CD4-positive, alpha-beta T cell treated with Interferon gamma for 1 hour (primary cell): ENCODE results near the gene POLR2H.

Source experiments
- DNase-seq: peaks from one replicate; pipeline ENCODE4 v3.0.0-alpha.2; 2020

POLR2H gene

DNA sequence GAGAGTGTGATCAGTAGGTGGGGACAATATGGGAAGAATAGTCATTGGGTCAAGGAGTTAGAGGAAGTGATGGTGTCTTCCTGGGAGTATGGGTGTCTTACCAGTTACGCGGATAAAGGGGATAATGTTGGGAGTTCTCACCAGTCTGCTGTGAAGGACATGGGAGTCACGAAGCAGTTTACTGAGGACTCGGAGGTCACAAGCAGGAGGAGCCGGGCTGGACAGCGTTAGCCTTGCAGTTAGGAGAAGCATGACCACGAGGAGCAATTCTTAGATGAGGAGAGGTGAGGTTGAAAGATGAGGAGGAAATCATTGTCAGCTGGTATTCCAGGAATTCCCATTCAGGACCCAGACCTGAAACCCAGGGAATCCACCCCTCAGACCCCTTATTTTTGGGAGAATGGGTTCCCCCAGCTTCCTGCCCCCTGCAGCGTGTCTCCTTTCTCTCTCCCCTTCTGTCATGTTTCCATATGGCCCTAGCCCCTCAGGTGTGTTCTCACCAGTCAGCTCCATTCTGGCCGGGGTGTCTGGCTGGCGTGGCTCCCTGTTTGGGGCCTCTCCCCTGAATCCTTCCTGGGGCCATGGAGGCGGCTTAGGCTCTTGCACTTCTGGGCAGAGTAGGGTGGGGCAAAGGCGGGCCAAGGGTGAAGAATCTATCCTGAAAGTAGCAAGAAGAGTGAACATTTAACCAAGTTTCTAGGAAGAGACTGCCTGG lies 14.4 kb downstream of the POLR2H start:
- DNase-seq: no peak

DNA sequence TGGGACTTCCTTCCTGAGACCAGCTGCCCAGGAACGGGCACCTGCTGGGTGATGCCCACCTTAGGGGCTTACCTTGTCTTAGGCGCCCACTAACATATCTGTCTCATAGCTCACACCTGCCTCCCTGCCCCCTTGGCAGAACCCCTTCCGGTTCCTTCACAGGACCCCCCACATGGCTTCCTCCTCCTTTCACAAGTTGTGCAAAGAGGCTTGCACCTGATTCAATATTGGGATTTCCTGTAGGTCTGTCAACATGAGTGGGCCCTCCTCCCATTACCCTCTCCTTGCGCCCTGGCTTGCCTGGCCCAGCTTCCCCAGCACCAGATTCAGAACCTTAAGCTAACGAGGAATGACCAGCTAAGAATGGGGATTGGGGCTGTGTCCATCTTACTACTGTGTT lies 15.9 kb downstream of the POLR2H start:
- DNase-seq: no peak

DNA sequence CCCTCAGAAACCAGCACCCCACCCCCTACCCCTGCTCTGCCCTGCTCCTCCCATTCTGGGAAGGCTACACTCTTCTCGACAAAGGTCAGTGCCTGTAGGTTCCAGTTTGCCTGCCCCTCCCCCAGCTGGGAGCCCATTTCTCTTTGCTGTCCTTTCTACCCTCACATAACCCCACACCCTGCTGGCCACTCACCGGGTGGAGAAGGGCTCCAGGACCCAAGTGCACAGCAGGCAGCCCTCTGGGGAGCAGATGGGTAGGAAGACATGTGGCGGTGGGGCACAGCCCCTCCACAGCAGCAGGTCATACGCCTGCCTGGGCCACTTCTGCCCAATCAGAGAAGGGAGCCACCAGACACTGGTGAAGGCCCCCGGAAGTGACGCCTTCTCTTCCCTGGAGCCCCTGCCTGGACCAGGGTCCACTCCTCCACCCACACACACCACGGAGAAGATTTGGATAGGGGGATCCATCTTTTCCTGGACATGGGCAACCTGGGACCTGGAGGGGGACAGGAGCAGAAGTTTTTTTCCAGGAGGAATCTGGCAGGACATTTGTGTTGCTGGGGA lies 16.5 kb downstream of the POLR2H start, which contains the start of gene THPO:
THPO (minus strand) TSS at position 326 of the 564 bp plus-strand sequence. CDS start 1,948 bp downstream, outside the sequence.
- DNase-seq: no peak

- DNase-seq: no peak
Measured at GRCh38 chr3:184378651-184379357, 17.3 kb downstream of the POLR2H start.

DNA sequence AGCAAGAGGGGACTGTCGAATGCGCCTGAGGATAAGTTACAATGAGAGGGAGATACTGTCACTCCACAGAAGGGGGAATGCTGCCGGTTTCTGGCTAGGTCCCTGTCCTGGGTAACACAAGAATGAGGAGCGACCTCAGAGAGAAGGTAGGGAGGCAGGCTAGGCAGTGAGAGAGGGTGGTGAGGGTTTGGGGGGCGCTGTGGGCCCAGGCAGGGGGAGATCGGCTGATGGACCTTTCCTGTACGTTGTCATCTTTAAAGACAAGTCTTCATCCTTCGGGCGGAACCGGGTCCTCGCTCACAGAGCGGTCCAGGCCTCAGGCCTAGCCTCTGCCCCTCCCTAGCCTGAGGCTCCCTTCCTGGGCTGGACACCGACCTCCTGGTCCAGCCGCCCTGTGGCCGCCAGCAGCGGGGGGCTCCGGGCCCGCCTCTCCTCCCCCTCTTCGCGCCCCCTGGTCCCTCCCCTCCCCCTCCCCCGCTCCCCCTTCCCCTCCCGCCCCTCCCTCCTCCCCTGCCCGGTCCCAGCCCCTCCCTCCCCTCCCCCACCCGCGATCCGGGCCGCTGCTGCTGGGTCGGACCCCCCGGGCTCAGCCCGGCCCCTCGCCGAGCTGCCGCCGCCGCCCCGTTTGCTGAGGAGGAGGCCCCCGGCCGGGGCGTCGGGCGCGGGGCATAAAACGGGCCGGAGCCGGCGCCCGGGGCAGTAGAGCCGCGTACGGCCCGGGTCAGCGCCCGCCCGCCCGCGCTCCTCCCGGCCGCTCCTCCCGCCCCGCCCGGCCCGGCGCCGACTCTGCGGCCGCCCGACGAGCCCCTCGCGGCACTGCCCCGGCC lies 18.1 kb downstream of the POLR2H start, which contains the start of gene CHRD:
CHRD (plus strand) TSS at position 697 of the 827 bp plus-strand sequence. CDS start 265 bp downstream, outside the sequence.
- DNase-seq: no peak

GRCh38 chr3:184380185-184380626 lies 18.7 kb downstream of the POLR2H start:
- no peak for DNase-seq

DNA sequence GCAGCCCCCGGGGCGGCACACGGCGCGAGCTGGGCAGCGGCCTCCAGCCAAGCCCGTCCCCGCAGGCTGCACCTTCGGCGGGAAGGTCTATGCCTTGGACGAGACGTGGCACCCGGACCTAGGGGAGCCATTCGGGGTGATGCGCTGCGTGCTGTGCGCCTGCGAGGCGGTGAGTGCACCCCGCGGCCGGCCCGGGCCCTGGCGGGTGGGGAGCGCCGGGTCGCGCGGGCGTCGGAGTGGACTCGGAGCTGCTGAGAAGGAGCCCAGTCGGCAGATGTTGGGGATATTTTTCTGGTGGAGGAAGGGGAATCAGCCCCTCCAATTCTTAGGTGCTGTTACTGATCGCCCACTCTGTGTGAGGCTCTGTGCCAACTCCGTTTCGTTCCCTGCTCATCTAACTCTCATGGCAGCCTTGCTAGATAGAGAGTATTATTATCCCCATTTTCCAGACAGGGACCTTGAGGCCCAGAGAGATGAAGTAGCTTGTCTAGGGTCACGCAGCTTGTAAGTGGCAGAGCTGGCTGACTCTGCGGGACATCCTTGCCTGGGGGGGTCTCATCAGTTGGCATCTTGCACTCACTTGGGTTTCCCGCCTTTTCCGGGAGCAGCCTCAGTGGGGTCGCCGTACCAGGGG lies 19.2 kb downstream of the POLR2H start:
- DNase-seq: no peak

DNA sequence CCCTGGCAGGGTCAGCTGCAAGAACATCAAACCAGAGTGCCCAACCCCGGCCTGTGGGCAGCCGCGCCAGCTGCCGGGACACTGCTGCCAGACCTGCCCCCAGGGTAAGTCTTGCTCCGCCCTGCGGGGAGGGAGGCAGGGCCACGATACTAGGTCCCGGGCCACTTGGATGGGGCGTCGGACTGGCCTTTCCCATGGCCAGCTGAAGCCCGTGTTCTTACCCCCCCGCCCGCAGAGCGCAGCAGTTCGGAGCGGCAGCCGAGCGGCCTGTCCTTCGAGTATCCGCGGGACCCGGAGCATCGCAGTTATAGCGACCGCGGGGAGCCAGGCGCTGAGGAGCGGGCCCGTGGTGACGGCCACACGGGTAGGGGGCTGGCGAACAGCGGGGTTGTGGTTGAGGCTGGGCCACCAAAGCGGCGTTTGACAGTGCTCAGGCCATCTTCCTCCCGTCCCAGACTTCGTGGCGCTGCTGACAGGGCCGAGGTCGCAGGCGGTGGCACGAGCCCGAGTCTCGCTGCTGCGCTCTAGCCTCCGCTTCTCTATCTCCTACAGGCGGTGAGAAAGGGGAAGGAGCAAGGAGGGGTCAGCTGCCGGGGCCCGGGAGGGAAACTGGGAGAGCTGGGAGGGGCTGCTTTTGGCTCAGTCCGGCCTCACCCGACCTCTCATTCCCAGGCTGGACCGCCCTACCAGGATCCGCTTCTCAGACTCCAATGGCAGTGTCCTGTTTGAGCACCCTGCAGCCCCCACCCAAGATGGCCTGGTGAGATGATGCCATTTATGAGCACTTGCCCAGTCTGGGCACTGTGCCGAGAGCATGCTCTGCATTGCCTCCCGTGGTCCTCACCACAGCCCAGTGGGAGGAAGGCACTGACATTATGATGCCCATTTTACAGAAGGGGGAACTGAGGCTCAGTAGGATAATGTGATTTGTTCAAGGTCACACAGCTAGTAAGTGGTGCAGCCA lies 20.0 kb downstream of the POLR2H start:
- no peak for DNase-seq

DNA sequence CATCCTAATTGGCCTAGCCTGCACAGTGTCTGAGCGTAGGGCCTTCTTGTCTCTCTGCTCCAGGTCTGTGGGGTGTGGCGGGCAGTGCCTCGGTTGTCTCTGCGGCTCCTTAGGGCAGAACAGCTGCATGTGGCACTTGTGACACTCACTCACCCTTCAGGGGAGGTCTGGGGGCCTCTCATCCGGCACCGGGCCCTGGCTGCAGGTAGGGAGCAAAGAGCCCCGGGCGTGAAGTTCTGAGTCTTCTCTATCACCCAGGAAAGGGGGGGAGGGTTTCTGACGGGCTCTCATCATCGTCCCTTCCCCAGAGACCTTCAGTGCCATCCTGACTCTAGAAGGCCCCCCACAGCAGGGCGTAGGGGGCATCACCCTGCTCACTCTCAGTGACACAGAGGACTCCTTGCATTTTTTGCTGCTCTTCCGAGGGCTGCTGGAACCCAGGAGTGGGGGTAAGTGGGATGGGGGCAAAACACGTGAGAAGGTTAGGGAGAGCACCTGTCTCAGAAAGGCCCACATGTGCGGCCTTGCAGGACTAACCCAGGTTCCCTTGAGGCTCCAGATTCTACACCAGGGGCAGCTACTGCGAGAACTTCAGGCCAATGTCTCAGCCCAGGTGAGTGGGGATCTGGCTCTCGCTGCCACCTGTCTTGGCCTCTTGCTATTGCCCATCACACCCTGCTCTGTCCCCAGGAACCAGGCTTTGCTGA lies 21.0 kb downstream of the POLR2H start:
- DNase-seq: no peak

DNA sequence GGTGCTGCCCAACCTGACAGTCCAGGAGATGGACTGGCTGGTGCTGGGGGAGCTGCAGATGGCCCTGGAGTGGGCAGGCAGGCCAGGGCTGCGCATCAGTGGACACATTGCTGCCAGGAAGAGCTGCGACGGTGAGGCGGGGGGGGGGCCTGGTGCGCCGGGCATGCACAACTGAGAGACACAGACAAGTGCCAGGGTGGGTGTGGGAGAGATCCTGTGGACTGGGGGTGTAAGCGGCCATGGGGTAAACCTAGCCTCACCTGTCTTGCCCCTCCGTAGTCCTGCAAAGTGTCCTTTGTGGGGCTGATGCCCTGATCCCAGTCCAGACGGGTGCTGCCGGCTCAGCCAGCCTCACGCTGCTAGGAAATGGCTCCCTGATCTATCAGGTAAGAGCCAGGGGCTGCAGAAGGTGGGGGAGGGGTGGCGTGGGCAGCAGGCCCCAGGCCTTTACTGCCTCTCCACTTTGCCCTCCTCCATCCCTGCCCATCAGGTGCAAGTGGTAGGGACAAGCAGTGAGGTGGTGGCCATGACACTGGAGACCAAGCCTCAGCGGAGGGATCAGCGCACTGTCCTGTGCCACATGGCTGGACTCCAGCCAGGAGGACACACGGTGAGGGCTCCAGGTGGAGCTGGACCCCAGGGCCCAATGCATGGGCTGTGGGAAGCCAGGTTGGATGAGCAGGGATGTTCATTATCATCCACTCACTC lies 21.7 kb downstream of the POLR2H start:
- no peak for DNase-seq

- no peak for DNase-seq
Measured at GRCh38 chr3:184384342-184384741, 22.8 kb downstream of the POLR2H start.

GRCh38 chr3:184384856-184385422 lies 23.4 kb downstream of the POLR2H start:
- DNase-seq: no peak

DNA sequence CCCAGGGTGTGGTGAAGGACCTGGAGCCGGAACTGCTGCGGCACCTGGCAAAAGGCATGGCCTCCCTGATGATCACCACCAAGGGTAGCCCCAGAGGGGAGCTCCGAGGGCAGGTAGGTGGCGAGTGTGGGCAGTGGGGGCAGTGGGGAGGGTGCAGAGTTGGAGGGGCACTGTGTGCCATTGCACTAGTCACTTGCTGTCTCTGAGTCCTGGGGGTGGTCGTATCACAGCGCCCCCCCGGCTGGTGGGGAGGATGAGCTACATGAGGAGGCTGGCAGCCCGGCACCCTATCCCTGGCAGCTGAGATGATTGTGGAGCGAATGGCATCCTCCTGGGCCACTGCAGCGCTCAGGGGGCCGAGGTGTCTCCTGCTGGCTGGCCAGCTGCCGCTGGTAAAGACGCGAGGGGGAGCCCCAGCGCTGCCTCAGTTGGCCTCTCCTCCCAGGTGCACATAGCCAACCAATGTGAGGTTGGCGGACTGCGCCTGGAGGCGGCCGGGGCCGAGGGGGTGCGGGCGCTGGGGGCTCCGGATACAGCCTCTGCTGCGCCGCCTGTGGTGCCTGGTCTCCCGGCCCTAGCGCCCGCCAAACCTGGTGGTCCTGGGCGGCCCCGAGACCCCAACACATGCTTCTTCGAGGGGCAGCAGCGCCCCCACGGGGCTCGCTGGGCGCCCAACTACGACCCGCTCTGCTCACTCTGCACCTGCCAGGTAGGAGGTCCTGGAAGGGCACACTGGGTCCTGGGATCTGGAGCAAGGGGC lies 24.7 kb downstream of the POLR2H start:
- no peak for DNase-seq

- no peak for DNase-seq
Measured at GRCh38 chr3:184387174-184387714, 25.7 kb downstream of the POLR2H start.

- DNase-seq: no peak
Measured at GRCh38 chr3:184388164-184388935, 26.8 kb downstream of the POLR2H start.

DNA sequence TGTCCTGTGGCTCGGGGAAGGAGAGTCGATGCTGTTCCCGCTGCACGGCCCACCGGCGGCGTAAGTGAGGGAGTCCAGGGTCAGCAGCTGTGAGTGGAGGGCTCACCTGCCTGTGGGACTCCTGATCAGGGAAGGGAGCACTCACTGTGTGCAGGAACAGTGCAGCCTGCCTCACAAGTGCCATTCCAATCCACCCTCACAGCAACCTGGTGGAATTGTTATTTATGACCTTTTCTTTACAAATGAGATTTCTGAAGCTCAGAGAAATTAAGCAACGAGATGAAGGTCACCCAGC lies 27.4 kb downstream of the POLR2H start:
- DNase-seq: no peak

DNA sequence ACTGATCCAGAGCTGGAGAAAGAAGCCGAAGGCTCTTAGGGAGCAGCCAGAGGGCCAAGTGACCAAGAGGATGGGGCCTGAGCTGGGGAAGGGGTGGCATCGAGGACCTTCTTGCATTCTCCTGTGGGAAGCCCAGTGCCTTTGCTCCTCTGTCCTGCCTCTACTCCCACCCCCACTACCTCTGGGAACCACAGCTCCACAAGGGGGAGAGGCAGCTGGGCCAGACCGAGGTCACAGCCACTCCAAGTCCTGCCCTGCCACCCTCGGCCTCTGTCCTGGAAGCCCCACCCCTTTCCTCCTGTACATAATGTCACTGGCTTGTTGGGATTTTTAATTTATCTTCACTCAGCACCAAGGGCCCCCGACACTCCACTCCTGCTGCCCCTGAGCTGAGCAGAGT lies 27.9 kb downstream of the POLR2H start:
- DNase-seq: no peak
